ENCODE measurements around the gene ANKRD31.

GRCh38 chr5:75081510-75081909 is 155.2 kb downstream of the ANKRD31 start:
- TF ChIP-seq CTCF (IDR thresholded peaks at IDR 0.05) = no peak
- TF ChIP-seq EP300 (IDR thresholded peaks at IDR 0.05; ENCODE audit: low read depth) = no peak
- TF ChIP-seq POLR2A (IDR thresholded peaks at IDR 0.05) = no peak
